HepG2 (cell line): Measurements from ENCODE around the gene RPL27A. TPM values are rescaled to one million over a fixed set of nuclear protein-coding genes. Genes with fewer than 3 reads are reported as not detected.

ENCODE experiments used
- ATM ChIP-seq: fragments of 450-650 bp; IDR thresholded peaks from 2 replicates; pipeline ENCODE4 v1.7.1; 2017; ENCODE audit warnings: mild to moderate bottlenecking, borderline replicate concordance
- BHLHE40 ChIP-seq: IDR thresholded peaks from 2 replicates; pipeline ENCODE4 v1.6.1; 2011; ENCODE audit warnings: low read length, improper control_type of control experiment
- ETV5 ChIP-seq: IDR thresholded peaks from 2 replicates; pipeline ENCODE4 v1.6.1; 2018; ENCODE audit warnings: missing biosample characterization, missing genetic modification reagents, inconsistent platforms, borderline replicate concordance
- HNF4G ChIP-seq, 2 experiments: sonication (generic) in 1 of 2; formaldehyde crosslinking in 1 of 2; IDR thresholded peaks; 2 replicates each; pipeline versions ENCODE4 v1.4.0 to v1.6.1; 2011 to 2020; ENCODE audit warnings: borderline replicate concordance in 2 of 2, low read depth in 2 of 2, mild to moderate bottlenecking in 2 of 2, low read length in 1 of 2, missing genetic modification reagents in 1 of 2, moderate library complexity in 1 of 2
- KAT8 ChIP-seq: IDR thresholded peaks from 2 replicates; pipeline ENCODE4 v1.6.1; 2016; ENCODE audit warnings: missing genetic modification reagents, missing compliant biosample characterization
- NCOR1 ChIP-seq: fragments of 200-600 bp; sonication (generic); IDR thresholded peaks from 2 replicates; pipeline ENCODE4 v1.7.0; 2017; ENCODE audit warnings: antibody characterized with exemption, low read length, borderline replicate concordance
- PAF1 ChIP-seq: IDR thresholded peaks from 2 replicates; pipeline ENCODE4 v1.6.1; 2016; ENCODE audit warnings: missing genetic modification reagents, missing compliant biosample characterization
- PAXIP1 ChIP-seq: sonication (generic); formaldehyde crosslinking; conservative IDR thresholded peaks from 2 replicates; pipeline ENCODE4 v1.4.0; 2020; ENCODE audit warnings: mild to moderate bottlenecking, missing genetic modification reagents, moderate library complexity
- PREB ChIP-seq: sonication (generic); formaldehyde crosslinking; IDR thresholded peaks from 2 replicates; pipeline ENCODE4 v1.4.0; 2020; ENCODE audit warnings: missing genetic modification reagents
- ZBTB10 ChIP-seq: sonication (generic); formaldehyde crosslinking; IDR thresholded peaks from 2 replicates; pipeline ENCODE4 v1.4.0; 2020; ENCODE audit warnings: missing genetic modification reagents, borderline replicate concordance
- ZNF20 ChIP-seq: sonication (generic); formaldehyde crosslinking; IDR thresholded peaks from 2 replicates; pipeline ENCODE4 v1.4.0; 2020; ENCODE audit warnings: mild to moderate bottlenecking, moderate library complexity, missing genetic modification reagents
- ZNF230 ChIP-seq: sonication (generic); formaldehyde crosslinking; IDR thresholded peaks from 2 replicates; pipeline ENCODE4 v1.4.0; 2020; ENCODE audit warnings: mild to moderate bottlenecking, missing genetic modification reagents
- ZNF274 ChIP-seq: sonication (generic); formaldehyde crosslinking; IDR thresholded peaks from 2 replicates; pipeline ENCODE4 v1.5.1; 2020; ENCODE audit warnings: mild to moderate bottlenecking, missing genetic modification reagents
- ZNF451 ChIP-seq: sonication (generic); formaldehyde crosslinking; IDR thresholded peaks from 2 replicates; pipeline ENCODE4 v1.5.0; 2020; ENCODE audit warnings: mild to moderate bottlenecking, missing genetic modification reagents
- ZNF639 ChIP-seq: conservative IDR thresholded peaks from 2 replicates; pipeline ENCODE4 v1.6.1; 2018; ENCODE audit warnings: missing genetic modification reagents
- ZNF720 ChIP-seq: sonication (generic); formaldehyde crosslinking; IDR thresholded peaks from 2 replicates; pipeline ENCODE4 v1.4.0; 2020; ENCODE audit warnings: missing genetic modification reagents
- ZSCAN5A ChIP-seq: sonication (generic); formaldehyde crosslinking; IDR thresholded peaks from 2 replicates; pipeline ENCODE4 v1.8.0; 2022; ENCODE audit warnings: mild to moderate bottlenecking, missing genetic modification reagents, borderline replicate concordance
- polyA plus RNA-seq, 8 experiments: library from polyadenylated mRNA; depleted of rRNA in 3 of 8; stranded (reverse) in 7 of 8; unstranded in 1 of 8; fragments of >200 nt; fragmentation: Illumina TruSeq in 4 of 8; extraction: Trizol in 4 of 8; gene quantifications; 2 replicates each; pipeline versions ENCODE4 v1.2.1 to v1.2.3, GENCODE V29; 2011 to 2016; ENCODE audit warnings: low read depth in 4 of 8, missing spikeins in 1 of 8, mixed read lengths in 1 of 8; ENCODE audit not compliant: insufficient read depth in 1 of 8
- total RNA-seq, 5 experiments: library from RNA; depleted of rRNA; stranded (reverse); fragments of >200 nt; fragmentation: Illumina TruSeq; extraction: Trizol; gene quantifications; 2 replicates each; pipeline ENCODE4 v1.2.3, GENCODE V29; 2016; ENCODE audit warnings: low read depth in 1 of 5

RPL27A gene
- total and polyA plus RNA-seq, 2 of the 13 experiments (the other 11 are each of a cell fraction or from before 2014, with no cell fraction given): 1,531 to 2,153 TPM

- TF ChIP-seq PAXIP1 (CRISPR knock-in tag) (peak; percentile 62), ZBTB10 (peak; percentile 85), ZNF720 (no peak), PREB (CRISPR knock-in tag) (peak; percentile 78; the same call in 1 of the 2 replicates), ATM (no peak), ETV5 (peak; percentile 97), KAT8 (CRISPR knock-in tag) (peak; percentile 98), ZNF274 (0 out of 2 replicates have a peak, but pooled peaks have one; percentile 65), NCOR1 (peak; percentile 35; the same call in 1 of the 2 replicates), BHLHE40 (no peak), ZNF451 (CRISPR knock-in tag) (peak; percentile 79), PAF1 (peak; percentile 92; the same call in 1 of the 2 replicates), ZSCAN5A (CRISPR knock-in tag) (peak; percentile 74; the same call in 1 of the 2 replicates), ZNF639 (peak; percentile 77; the same call in 1 of the 2 replicates), ZNF20 (CRISPR knock-in tag) (no peak), HNF4G (IDR thresholded peaks at IDR 0.05; ENCODE audit: borderline replicate concordance, low read depth, low read length) (no peak), HNF4G (CRISPR knock-in tag; IDR thresholded peaks at IDR 0.05; ENCODE audit: borderline replicate concordance, low read depth) (peak; percentile 40; the same call in 1 of the 2 replicates), ZNF230 (CRISPR knock-in tag) (0 out of 2 replicates have a peak, but pooled peaks have one; percentile 32)
Observed at GRCh38 chr11:8688414-8689362, 6.1 kb downstream of the RPL27A start (continued).
